IMR-90 (cell line): ENCODE data around the gene RPL4.

Experiments
- BHLHE40 ChIP-seq: fragments of 150-350 bp; IDR thresholded peaks from 2 replicates; pipeline ENCODE4 v1.6.1; 2016; ENCODE audit warnings: mild to moderate bottlenecking, low read depth, low read length
- CTCF ChIP-seq: conservative IDR thresholded peaks from 2 replicates; pipeline ENCODE4 v1.5.1; 2012; ENCODE audit warnings: mild to moderate bottlenecking, low read depth, low read length, improper control_type of control experiment
- FOS ChIP-seq: fragments of 150-350 bp; IDR thresholded peaks from 2 replicates; pipeline ENCODE4 v1.6.1; 2016; ENCODE audit warnings: low read depth, low read length
- MAZ ChIP-seq: IDR thresholded peaks from 2 replicates; pipeline ENCODE4 v1.6.1; 2012; ENCODE audit warnings: low read depth, mild to moderate bottlenecking, low read length, improper control_type of control experiment, moderate library complexity, borderline replicate concordance
- MXI1 ChIP-seq: IDR thresholded peaks from 2 replicates; pipeline ENCODE4 v1.6.1; 2012; ENCODE audit warnings: low read depth, mild to moderate bottlenecking, low read length, moderate library complexity, borderline replicate concordance
- POLR2A ChIP-seq: IDR thresholded peaks from 2 replicates; pipeline ENCODE4 v1.6.1; 2012; ENCODE audit warnings: mild to moderate bottlenecking, low read depth, low read length
- RAD21 ChIP-seq: IDR thresholded peaks from 2 replicates; pipeline ENCODE4 v1.6.1; 2012; ENCODE audit warnings: low read length, improper control_type of control experiment
- RCOR1 ChIP-seq: IDR thresholded peaks from 2 replicates; pipeline ENCODE4 v1.6.1; 2012; ENCODE audit warnings: mild to moderate bottlenecking, low read length, improper control_type of control experiment; ENCODE audit not compliant: insufficient replicate concordance
- USF2 ChIP-seq: fragments of 150-350 bp; IDR thresholded peaks from 2 replicates; pipeline ENCODE4 v1.6.1; 2017; ENCODE audit warnings: mild to moderate bottlenecking, antibody characterized with exemption, low read length, low read depth

- TF ChIP-seq CTCF (no peak), POLR2A (no peak), FOS (no peak), MAZ (no peak), USF2 (no peak), RAD21 (no peak), BHLHE40 (no peak), RCOR1 (no peak), MXI1 (no peak)
Observed at GRCh38 chr15:66474963-66475362, 29.7 kb downstream of the RPL4 start.
